GM12891 (cell line): ENCODE results near the gene MDFI.

Experiments
- PAX5 ChIP-seq: IDR thresholded peaks from 2 replicates; pipeline ENCODE4 v1.6.1; 2011; ENCODE audit warnings: low read length, moderate library complexity, mild to moderate bottlenecking; ENCODE audit not compliant: insufficient read depth, severe bottlenecking
- POLR2A ChIP-seq: IDR thresholded peaks from 2 replicates; pipeline ENCODE4 v1.6.1; 2011; ENCODE audit warnings: low read depth, low read length, control low read depth
- POLR2AphosphoS5 ChIP-seq: IDR thresholded peaks from 2 replicates; pipeline ENCODE4 v1.6.1; 2011; ENCODE audit warnings: low read depth, low read length, control low read depth
- SPI1 ChIP-seq: IDR thresholded peaks from 2 replicates; pipeline ENCODE4 v1.6.1; 2011; ENCODE audit warnings: low read depth, low read length, control low read depth
- TAF1 ChIP-seq: IDR thresholded peaks from 2 replicates; pipeline ENCODE4 v1.6.1; 2011; ENCODE audit warnings: low read depth, low read length, control low read depth

DNA sequence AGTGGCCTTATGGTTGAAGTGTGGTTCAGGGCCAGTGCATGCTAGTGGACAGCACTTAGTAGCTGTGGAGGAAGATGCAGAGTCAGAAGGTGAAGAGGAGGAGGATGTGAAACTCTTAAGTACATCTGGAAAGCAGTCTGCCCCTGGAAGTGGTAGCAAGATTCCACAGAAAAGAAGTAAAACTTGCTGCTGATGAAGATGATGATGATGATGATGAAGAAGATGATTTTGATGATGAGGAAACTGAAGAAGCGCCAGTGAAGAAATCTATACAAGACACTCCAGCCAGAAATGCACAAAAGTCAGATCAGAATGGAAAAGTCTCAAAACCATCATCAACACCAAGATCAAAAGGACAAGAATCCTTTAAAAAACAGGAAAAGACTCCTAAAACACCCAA is 28.9 kb downstream of the MDFI start:
- TF ChIP-seq TAF1, result no peak
- no peak for TF ChIP-seq POLR2AphosphoS5
- no peak for TF ChIP-seq POLR2A
- TF ChIP-seq SPI1, result no peak
- no peak for TF ChIP-seq PAX5
